Chondrocyte (in vitro differentiated cells): Measurements from ENCODE around the gene TREM1. TPM values are rescaled to one million over a fixed set of nuclear protein-coding genes. Genes with fewer than 3 reads are reported as not detected.
"Not testable (repeated sequence)": the region's sequence is repeated elsewhere in the genome, so short reads cannot be mapped to it uniquely, and the experiment has no call there.

Source experiments
- DNase-seq: peaks from one replicate; pipeline ENCODE4 v3.0.0; 2021; ENCODE audit warnings: mixed read lengths, low spot score
- H3K27ac Mint-ChIP-seq: one replicate; pipeline ENCODE4 v1.8.0; 2021; ENCODE audit warnings: mild to moderate bottlenecking, moderate library complexity, mixed read lengths; ENCODE audit not compliant: unreplicated experiment
- H3K27me3 Mint-ChIP-seq: 2 replicates; pipeline ENCODE4 v1.8.0; 2021; ENCODE audit warnings: low read depth, mixed read lengths
- H3K36me3 Mint-ChIP-seq: 2 replicates; pipeline ENCODE4 v1.8.0; 2021; ENCODE audit warnings: low read depth, mixed read lengths
- H3K4me1 Mint-ChIP-seq: 2 replicates; pipeline ENCODE4 v1.8.0; 2021; ENCODE audit warnings: low read depth, mild to moderate bottlenecking, mixed read lengths
- H3K4me3 Mint-ChIP-seq: one replicate; pipeline ENCODE4 v1.8.0; 2021; ENCODE audit warnings: mild to moderate bottlenecking, moderate library complexity, mixed read lengths; ENCODE audit not compliant: unreplicated experiment
- H3K9me3 Mint-ChIP-seq: 2 replicates; pipeline ENCODE4 v1.8.0; 2021; ENCODE audit warnings: low read depth, mixed read lengths
- total RNA-seq: library from RNA; stranded (reverse); gene quantifications from 3 replicates; pipeline ENCODE4 v1.2.1, GENCODE V29; 2021
- TF ChIP-seq, protein P1 (sequence below): fragments of 200-600 bp; sonication (generic); IDR thresholded peaks from 2 replicates; pipeline ENCODE4 v1.5.0; 2021; ENCODE audit warnings: antibody characterized with exemption, mild to moderate bottlenecking, moderate library complexity

The TREM1 gene
- total RNA-seq, 1 donor from 2014 or later = 0.25 TPM

DNA sequence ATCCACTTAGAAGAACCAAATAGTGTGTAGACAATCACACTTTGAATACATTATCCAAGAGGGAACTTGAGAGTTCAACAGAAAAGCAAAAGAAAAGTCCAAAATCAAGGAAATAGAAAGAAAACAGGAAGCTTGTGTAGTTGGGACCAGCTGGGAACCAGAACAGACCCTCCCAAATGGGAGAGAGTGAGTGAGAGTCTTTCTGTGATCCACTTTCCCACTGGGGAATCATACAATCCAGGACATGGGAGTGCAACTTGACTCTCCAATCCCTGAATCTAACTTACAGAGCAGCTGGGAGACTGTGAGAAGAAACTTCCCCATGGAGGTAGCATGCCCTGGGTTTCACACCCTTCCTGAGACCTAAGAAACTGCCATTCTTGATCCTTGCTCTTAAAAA is 31.4 kb downstream of the TREM1 start:
- Mint-ChIP-seq H3K9me3 (no peaks in the 10 kb centered on the region), H3K4me3 (no peak overlapping the region), H3K27me3 (peaks cover 11% of the 10 kb centered on the region), H3K36me3 (no peaks in the 10 kb centered on the region), H3K4me1 (peaks cover 32% of the 10 kb centered on the region), H3K27ac (no peak overlapping the region)
- DNase-seq = no peak
- TF ChIP-seq, protein P1, sequence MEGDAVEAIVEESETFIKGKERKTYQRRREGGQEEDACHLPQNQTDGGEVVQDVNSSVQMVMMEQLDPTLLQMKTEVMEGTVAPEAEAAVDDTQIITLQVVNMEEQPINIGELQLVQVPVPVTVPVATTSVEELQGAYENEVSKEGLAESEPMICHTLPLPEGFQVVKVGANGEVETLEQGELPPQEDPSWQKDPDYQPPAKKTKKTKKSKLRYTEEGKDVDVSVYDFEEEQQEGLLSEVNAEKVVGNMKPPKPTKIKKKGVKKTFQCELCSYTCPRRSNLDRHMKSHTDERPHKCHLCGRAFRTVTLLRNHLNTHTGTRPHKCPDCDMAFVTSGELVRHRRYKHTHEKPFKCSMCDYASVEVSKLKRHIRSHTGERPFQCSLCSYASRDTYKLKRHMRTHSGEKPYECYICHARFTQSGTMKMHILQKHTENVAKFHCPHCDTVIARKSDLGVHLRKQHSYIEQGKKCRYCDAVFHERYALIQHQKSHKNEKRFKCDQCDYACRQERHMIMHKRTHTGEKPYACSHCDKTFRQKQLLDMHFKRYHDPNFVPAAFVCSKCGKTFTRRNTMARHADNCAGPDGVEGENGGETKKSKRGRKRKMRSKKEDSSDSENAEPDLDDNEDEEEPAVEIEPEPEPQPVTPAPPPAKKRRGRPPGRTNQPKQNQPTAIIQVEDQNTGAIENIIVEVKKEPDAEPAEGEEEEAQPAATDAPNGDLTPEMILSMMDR = no peak

DNA sequence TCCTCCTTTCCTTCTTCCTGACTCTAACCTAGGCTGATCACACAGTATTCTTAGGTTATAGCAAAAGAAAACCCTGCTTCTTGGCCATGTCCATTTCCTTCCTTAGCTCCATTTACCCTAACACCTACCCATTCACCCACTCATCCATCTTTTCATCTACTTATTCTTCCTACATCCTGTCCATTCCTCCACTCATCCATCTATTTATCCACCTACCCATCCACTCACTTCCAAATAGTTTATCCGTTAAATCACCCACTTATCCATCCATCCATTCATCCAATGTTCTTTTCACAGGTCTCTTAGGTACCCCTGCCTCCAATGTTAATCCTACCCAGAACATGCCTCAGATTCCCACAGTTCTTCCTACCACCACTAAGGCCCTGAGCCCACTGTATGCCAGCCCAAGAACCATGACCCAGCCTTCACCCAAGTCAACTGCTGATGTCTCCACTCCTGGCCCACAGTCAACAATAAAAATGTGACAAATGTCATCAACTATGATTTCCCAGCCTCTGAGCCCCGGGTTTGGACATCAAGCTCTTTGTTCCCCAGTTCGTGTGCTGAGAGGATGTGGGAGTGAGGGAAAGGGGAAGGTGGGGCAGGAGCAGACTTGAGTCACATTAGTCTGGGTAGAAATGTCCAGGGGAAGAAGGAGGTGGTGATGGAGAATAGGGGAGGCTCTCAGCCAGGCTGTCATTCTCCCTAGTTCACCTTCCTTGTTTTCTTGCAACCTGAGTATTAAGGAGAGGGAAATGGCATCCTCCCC is 33.9 kb downstream of the TREM1 start:
- DNase-seq = no peak
- Mint-ChIP-seq H3K36me3 (no peaks in the 10 kb centered on the region), H3K4me1 (peaks cover 18% of the 10 kb centered on the region), H3K27ac (no peak overlapping the region), H3K4me3 (no peak overlapping the region), H3K27me3 (peaks cover 20% of the 10 kb centered on the region), H3K9me3 (no peaks in the 10 kb centered on the region)
- TF ChIP-seq, protein P1 = no peak

DNA sequence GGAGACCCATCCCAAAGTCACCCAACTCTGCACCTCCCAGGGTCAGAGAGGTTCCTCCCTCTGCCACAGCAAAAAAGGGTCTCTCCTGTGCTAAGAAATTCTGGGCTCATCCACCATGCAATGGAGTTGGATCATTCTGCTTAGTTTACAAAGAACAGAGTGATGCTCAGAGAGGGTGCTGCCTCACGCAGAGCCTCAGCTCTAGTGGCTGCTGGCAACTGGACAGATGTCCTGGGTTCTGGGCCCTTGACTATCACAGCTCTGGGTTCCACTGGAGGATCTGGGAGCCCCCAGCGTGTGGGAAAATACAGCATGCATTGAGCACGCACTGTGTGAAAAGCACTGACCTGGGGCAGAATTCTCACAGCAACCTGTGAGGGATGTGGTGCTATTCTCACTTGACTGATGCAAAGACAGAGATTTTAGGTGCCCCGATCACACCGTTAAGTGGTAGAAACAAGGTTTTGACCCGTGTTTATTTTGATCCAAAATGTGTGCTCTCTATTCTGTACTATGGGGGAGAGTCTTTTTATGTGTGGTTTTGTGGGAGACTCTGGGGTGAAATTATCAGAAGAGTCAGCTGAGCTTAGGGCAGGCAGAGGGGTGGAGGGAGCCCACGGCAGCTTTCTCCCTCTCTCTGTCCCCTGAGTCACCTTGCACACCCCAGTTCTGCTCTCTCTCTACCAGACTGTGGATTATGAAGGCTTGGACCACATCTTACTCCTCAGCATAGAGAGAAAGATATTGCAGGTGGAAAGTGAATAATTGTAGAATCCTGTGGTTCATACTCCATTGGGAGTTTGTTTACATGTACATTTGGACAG is 38.4 kb downstream of the TREM1 start:
- Mint-ChIP-seq H3K27me3 (peaks cover 45% of the 10 kb centered on the region), H3K4me1 (no peaks in the 10 kb centered on the region)

DNA sequence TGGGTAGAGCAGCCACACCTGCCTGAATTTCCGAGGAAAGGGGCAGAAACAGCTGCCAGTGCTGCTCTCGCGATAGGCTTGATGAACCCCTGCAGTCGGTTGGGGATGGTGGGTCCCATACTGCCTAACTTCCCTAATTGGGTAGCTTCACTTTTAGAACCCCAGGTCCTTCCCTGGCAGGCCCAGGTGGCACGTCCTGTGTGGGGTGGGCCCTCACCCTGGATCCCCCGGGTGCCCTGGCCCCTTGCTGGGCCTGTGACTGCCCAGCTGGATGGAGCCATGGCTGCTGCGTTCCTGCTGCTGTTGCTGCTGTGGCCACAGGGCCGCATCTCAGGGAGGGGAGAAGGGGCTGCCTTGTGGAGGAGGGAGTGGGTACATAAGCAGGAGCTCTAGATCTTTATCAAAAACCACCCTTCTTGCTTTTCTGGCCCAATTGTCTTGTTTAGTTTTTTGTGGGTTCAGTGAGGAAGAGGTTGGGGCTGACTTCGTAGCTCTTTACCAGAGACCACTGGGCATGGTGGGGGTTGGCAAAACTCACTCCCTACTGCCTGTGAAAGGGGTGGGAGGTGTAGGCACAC is 39.1 kb downstream of the TREM1 start:
- no peak for DNase-seq
- Mint-ChIP-seq H3K27me3 (peaks cover 47% of the 10 kb centered on the region), H3K27ac (no peak overlapping the region)

More for the DNA sequence above, 38.4 kb downstream of the TREM1 start:
- Mint-ChIP-seq H3K9me3 (peaks cover 7% of the 10 kb centered on the region), H3K27ac (no peak overlapping the region), H3K4me3 (no peak overlapping the region), H3K36me3 (no peaks in the 10 kb centered on the region)
- TF ChIP-seq, protein P1 = no peak
- DNase-seq = no peak

DNA sequence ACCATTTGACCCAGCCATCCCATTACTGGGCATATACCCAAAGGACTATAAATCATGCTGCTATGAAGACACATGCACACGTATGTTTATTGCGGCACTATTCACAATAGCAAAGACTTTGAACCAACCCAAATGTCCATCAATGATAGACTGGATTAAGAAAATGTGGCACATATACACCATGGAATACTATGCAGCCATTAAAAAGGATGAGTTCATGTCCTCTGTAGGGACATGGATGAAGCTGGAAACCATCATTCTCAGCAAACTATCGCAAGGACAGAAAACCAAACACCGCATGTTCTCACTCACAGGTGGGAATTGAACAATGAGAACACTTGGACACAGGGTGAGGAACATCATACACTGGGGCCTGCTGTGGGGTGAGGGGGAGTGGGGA is 40.0 kb downstream of the TREM1 start:
- peaks cover 48% of the 10 kb centered on the region for H3K27me3 Mint-ChIP-seq
- not testable (repeated sequence) for H3K4me1 Mint-ChIP-seq, H3K4me3 Mint-ChIP-seq, DNase-seq, H3K9me3 Mint-ChIP-seq, H3K27ac Mint-ChIP-seq, H3K36me3 Mint-ChIP-seq

More for the DNA sequence above, 39.1 kb downstream of the TREM1 start:
- TF ChIP-seq, protein P1 = no peak
- H3K4me3 Mint-ChIP-seq = no peak overlapping the region
- H3K4me1 Mint-ChIP-seq = no peaks in the 10 kb centered on the region
- H3K36me3 Mint-ChIP-seq = no peaks in the 10 kb centered on the region
- peaks cover 7% of the 10 kb centered on the region for H3K9me3 Mint-ChIP-seq
